ENCODE data around the gene MINDY4.

MINDY4 gene

DNA sequence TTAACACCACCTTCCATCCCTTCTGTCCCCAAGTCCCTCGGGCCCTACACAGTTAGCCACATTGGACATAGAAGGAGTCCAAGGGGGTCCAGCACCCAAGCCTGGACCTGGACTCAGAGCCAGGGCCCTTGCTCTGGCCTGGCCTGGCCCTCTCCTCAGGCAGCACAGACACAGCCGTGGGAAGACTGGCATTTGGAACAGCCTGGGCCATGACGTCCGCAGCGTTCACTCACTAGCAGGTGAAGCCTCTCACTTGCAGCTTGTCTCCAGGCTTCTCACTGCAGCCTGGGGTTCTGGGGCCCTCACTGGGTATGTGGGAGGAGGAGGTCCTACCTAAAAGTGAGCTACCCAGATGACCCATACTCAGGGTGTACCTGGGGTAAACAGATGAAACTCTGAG is 106.8 kb downstream of the MINDY4 start:
- ATAC-seq (replicated peaks; ENCODE audit: extremely low read depth, poor library complexity, severe bottlenecking) (no peak), DNase-seq (ENCODE audit: low spot score in 2 of 2) (no peak)
- Mint-ChIP-seq H3K27me3 (no peaks in the 10 kb centered on the region), H3K27ac (ENCODE audit: low read depth) (no peak overlapping the region), H3K4me3 (no peak overlapping the region), H3K36me3 (ENCODE audit: insufficient read depth) (no peaks in the 10 kb centered on the region), H3K4me1 (no peaks in the 10 kb centered on the region), H3K9me3 (no peaks in the 10 kb centered on the region)

DNA sequence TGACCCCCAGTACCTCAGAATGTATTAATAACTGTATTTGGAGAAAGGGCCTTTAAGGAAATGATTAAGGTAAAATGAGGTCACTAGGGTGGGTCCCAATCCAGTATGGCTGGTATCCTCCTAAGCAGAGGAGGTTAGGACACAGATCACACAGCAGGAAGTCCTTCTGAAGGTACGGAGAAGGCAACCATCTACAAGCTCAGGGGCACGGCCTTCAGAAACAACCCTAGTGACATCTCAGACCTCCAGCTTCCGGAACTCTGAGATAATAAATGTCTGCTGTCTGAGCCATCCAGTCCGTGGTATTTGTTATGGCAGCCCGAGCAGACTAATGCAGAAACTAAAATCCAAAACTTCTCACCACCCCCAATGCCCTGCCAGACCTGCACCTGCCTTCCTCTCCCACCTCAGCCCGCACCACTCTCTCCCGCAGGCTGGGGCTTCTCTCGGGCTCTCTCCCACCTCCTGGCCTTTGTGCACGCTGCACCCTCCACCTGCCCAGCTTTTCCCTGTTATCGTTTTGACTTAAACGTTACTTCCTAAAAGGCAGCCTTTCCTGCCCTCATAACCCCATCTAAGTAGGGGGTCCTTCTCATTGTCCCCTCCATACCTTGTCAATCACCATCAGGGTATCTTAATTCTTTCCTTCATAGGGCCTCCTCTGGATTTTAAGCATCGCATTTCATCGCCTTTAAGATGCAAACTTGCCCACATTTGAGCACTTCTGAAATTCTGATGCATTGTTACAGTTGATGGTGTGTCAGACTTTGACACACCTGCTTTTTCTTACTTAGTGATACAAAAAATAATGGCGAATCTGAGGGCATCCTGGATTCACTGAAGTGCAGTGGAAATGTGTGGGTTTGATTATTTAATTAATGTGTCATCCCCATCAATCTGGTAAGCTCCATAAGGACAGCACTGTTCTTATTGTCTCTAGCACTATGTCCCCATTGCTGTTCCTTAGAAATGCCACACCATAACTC is 108.2 kb downstream of the MINDY4 start:
- Mint-ChIP-seq H3K27ac (ENCODE audit: low read depth) (no peak overlapping the region), H3K4me3 (no peak overlapping the region), H3K9me3 (no peaks in the 10 kb centered on the region), H3K4me1 (no peaks in the 10 kb centered on the region), H3K27me3 (no peaks in the 10 kb centered on the region), H3K36me3 (ENCODE audit: insufficient read depth) (no peaks in the 10 kb centered on the region)
- DNase-seq (ENCODE audit: low spot score in 2 of 2) (no peak), ATAC-seq (replicated peaks; ENCODE audit: extremely low read depth, poor library complexity, severe bottlenecking) (no peak)

DNA sequence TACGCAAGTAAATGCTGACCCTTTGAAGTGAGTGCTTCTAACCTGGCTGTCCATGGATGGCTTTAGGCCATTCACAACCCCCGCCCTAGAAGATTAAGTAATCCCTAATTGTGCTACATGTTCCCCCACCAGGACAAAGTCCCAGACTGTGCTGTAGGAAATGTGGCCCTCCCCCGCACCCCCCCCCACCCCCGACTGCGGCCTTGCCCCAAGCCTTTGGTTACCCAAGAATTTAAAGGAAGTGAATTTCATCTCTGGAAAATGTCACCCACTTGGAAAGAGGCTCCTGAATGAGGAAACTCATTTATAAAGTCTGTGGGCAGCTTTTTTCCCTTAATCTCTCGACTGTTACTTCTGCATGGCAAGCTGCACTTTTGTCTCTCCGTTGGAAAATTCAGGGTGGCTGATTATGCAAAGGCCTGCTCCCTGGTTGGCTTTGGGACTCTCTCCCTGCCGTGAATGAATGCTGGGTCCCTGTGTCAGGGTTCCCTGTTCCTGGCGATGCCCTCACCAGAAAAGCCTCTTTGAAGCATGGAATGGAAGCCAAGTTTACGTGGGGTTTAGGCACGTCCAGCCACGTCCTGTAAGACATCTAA is 109.0 kb downstream of the MINDY4 start:
- ATAC-seq (replicated peaks; ENCODE audit: extremely low read depth, poor library complexity, severe bottlenecking) (no peak), DNase-seq (ENCODE audit: low spot score in 2 of 2) (no peak)
- no peak overlapping the region for H3K27ac Mint-ChIP-seq (ENCODE audit: low read depth)
- H3K36me3 Mint-ChIP-seq (ENCODE audit: insufficient read depth): no peaks in the 10 kb centered on the region
- no peaks in the 10 kb centered on the region for H3K4me1 Mint-ChIP-seq
- no peak overlapping the region for H3K4me3 Mint-ChIP-seq
- no peaks in the 10 kb centered on the region for H3K9me3 Mint-ChIP-seq
- H3K27me3 Mint-ChIP-seq: no peaks in the 10 kb centered on the region

DNA sequence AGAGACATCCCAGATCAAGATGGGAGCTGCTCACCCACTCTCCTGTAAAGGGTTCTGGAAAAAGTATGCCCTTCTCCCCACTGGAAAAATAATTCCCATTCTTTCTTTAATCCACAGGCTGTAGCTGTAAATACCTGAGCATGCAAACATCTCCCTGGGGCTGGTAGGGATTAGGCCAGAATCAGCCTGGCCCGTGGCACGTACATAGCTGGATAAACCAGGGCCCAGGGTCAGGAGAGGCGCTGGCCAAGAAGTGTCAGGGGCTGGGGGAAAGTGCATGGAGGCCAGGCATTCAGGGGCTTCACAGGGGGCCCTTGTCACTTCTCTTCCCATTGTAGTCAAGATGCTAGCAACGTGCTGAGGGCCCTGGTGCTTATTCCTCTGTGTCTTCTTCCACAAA is 109.7 kb downstream of the MINDY4 start:
- ATAC-seq (replicated peaks; ENCODE audit: extremely low read depth, poor library complexity, severe bottlenecking) (no peak), DNase-seq (ENCODE audit: low spot score in 2 of 2) (no peak)
- Mint-ChIP-seq H3K9me3 (no peaks in the 10 kb centered on the region), H3K4me3 (no peak overlapping the region), H3K27me3 (no peaks in the 10 kb centered on the region), H3K4me1 (no peaks in the 10 kb centered on the region), H3K36me3 (ENCODE audit: insufficient read depth) (no peaks in the 10 kb centered on the region), H3K27ac (ENCODE audit: low read depth) (no peak overlapping the region)

DNA sequence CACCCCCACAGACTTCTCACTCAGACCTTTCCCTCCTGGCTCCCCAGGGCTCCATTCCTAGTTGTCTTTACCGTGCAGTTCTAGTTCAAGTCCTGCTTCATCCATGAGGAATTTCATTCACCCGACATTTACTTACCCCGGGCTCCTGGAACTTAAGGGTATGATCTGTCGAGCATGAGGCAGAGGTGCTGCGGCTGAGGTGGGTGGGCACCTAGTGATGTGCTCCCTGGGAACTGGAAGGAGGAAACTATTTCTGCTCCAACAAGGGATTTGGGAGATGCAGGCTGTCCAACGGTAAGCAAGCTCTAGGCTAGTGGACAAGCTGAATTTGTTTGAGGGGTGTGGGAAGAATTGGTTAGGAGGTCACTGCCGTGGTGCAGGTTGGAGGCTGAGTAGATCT is 110.2 kb downstream of the MINDY4 start:
- no peaks in the 10 kb centered on the region for H3K9me3 Mint-ChIP-seq
- H3K36me3 Mint-ChIP-seq (ENCODE audit: insufficient read depth): no peaks in the 10 kb centered on the region
- DNase-seq (ENCODE audit: low spot score in 2 of 2): no peak

DNA sequence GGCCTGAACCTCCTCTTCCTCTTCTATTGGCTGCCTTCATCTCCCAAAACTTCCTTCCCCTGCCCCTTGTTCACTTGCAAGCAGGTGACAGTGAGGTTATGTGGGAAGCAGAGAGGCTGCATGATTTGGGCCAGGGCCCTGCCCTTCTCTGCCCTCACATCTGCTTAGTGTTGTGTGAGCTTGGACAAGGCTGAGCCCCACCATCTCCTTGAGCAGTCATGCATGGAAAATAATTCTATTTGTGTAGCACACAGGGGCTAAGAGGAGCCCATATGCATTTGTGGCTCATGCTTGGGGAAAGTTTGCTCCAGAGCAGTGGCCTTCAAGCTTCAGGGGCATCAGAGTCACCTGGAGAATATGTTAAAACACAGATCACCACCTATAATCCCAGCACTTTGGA is 113.7 kb downstream of the MINDY4 start:
- no peaks in the 10 kb centered on the region for H3K27me3 Mint-ChIP-seq
- H3K4me3 Mint-ChIP-seq: no peak overlapping the region
- H3K36me3 Mint-ChIP-seq (ENCODE audit: insufficient read depth): no peaks in the 10 kb centered on the region
- no peaks in the 10 kb centered on the region for H3K9me3 Mint-ChIP-seq
- no peak overlapping the region for H3K27ac Mint-ChIP-seq (ENCODE audit: low read depth)
- DNase-seq (ENCODE audit: low spot score in 2 of 2) (no peak), ATAC-seq (replicated peaks; ENCODE audit: extremely low read depth, poor library complexity, severe bottlenecking) (no peak)
- H3K4me1 Mint-ChIP-seq: no peaks in the 10 kb centered on the region

More for the DNA sequence above, 110.2 kb downstream of the MINDY4 start:
- ATAC-seq (replicated peaks; ENCODE audit: extremely low read depth, poor library complexity, severe bottlenecking): no peak
- H3K27ac Mint-ChIP-seq (ENCODE audit: low read depth): no peak overlapping the region
- H3K4me3 Mint-ChIP-seq: no peak overlapping the region
- no peaks in the 10 kb centered on the region for H3K27me3 Mint-ChIP-seq
- H3K4me1 Mint-ChIP-seq: no peaks in the 10 kb centered on the region

DNA sequence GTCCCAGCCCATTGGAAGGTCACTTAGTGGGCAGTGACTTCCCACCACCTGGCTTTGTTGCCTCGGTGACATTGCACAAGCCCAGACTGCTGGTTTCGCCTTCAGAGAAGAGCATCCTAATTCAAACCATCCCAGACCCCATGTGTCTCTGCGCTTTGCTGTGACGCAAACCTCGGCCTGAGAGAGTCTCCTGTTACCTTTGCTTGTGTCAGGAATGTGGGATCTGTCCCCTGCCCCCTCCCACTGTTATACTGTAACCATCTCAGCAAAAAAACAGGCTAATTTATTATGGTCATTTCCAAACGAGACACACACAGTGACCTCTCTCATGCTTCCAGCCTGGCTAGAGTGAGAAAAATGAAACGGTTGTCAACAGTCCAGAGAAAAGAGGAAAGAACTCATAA is 115.4 kb downstream of the MINDY4 start:
- DNase-seq (ENCODE audit: low spot score in 2 of 2) (no peak), ATAC-seq (replicated peaks; ENCODE audit: extremely low read depth, poor library complexity, severe bottlenecking) (no peak)
- no peak overlapping the region for H3K27ac Mint-ChIP-seq (ENCODE audit: low read depth)
- no peaks in the 10 kb centered on the region for H3K9me3 Mint-ChIP-seq
- no peaks in the 10 kb centered on the region for H3K36me3 Mint-ChIP-seq (ENCODE audit: insufficient read depth)
- no peak overlapping the region for H3K4me3 Mint-ChIP-seq
- no peaks in the 10 kb centered on the region for H3K27me3 Mint-ChIP-seq
- H3K4me1 Mint-ChIP-seq: no peaks in the 10 kb centered on the region

DNA sequence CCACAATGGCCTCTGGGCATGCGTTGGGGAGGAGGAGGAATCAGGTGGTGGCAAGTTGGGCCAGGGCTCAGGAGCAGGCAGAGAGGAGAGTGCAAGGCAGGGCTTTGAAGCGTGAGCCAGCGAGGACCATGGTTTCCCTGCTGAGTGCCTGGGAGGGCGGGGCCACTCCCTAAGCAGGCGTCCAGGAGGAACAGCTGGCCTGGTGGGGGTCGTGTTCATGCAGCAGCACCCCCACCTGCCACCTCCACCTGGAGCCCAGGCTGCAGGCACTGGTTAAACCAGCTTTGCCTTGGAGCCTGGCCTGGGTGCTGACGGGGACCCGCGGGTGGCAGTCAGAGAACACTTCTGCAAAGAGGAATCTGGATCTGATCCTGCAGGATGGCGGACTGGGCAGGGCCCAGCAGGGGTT is 116.3 kb downstream of the MINDY4 start:
- H3K27ac Mint-ChIP-seq (ENCODE audit: low read depth): no peak overlapping the region
- ATAC-seq (replicated peaks; ENCODE audit: extremely low read depth, poor library complexity, severe bottlenecking) (no peak), DNase-seq (ENCODE audit: low spot score in 2 of 2) (no peak)
- H3K9me3 Mint-ChIP-seq: no peaks in the 10 kb centered on the region
- no peak overlapping the region for H3K4me3 Mint-ChIP-seq
- H3K27me3 Mint-ChIP-seq: no peaks in the 10 kb centered on the region
- H3K4me1 Mint-ChIP-seq: no peaks in the 10 kb centered on the region
- H3K36me3 Mint-ChIP-seq (ENCODE audit: insufficient read depth): no peaks in the 10 kb centered on the region

DNA sequence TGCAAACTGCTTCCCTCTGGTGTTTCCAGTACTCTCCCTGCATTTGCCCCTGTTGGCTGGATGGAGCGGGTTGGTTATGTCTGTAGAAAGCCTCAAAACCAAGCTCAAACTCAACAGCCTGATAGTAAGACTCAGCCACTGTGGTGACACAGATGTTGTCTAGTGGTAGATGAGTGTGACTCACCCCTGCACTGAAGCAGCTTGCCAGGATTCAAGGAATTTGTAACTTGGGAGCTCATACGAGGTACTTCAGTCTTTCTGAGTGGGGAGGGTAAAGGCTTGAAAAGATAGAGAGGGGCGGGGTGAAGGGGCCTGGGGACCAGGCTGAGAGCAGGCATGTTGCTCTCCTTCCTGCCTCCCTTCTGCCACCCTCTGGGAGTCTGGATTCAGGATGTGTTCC is 117.5 kb downstream of the MINDY4 start:
- Mint-ChIP-seq H3K27me3 (no peaks in the 10 kb centered on the region), H3K9me3 (no peaks in the 10 kb centered on the region), H3K36me3 (ENCODE audit: insufficient read depth) (no peaks in the 10 kb centered on the region), H3K4me1 (no peaks in the 10 kb centered on the region), H3K27ac (ENCODE audit: low read depth) (no peak overlapping the region), H3K4me3 (no peak overlapping the region)
- DNase-seq (ENCODE audit: low spot score in 2 of 2) (no peak), ATAC-seq (replicated peaks; ENCODE audit: extremely low read depth, poor library complexity, severe bottlenecking) (no peak)

DNA sequence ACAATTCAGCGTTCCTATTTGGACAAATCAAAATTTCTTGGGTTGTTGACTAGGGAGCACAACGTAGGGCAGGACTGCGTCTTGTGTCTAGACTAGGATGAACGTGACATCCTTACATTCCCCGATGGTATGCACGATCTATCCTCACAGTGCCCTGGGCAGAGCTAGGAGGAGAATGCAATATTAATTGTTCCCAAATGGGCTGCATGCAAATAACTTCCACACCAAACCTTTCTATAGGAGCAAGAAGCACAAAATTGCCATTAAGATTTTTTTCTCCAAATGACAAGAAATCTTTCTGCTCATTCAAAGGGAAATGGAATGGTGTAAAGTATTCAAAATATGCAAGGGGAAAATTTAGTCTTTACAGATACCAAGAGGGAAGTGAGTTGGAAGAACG is 119.0 kb downstream of the MINDY4 start:
- H3K4me1 Mint-ChIP-seq: no peaks in the 10 kb centered on the region
- H3K27ac Mint-ChIP-seq (ENCODE audit: low read depth): no peak overlapping the region
- ATAC-seq (replicated peaks; ENCODE audit: extremely low read depth, poor library complexity, severe bottlenecking): no peak
- no peaks in the 10 kb centered on the region for H3K36me3 Mint-ChIP-seq (ENCODE audit: insufficient read depth)
- H3K9me3 Mint-ChIP-seq: no peaks in the 10 kb centered on the region
- H3K4me3 Mint-ChIP-seq: no peak overlapping the region
- no peak for DNase-seq (ENCODE audit: low spot score in 2 of 2)
- no peaks in the 10 kb centered on the region for H3K27me3 Mint-ChIP-seq

DNA sequence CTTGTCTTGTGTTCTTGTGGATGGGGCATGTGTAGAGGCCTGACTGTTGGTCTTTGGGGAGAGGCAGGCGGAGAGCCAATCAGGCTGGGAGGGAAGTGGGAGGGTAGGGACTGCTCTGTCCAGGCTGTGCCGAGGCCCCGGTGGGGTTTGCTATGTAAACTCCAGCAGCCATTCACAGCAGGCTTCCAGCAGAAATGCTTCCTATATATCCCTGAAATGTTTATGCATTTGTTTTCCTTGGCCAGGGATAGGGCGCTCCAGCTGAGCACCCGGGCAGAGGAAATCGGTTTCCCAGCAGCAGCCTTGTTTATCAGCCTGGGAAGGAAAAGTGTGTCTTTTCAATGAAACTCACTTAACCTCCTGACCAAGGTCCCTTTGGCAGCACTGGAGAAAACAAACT is 122.1 kb downstream of the MINDY4 start:
- Mint-ChIP-seq H3K27me3 (peaks cover 9% of the 10 kb centered on the region), H3K4me3 (no peak overlapping the region), H3K36me3 (ENCODE audit: insufficient read depth) (no peaks in the 10 kb centered on the region), H3K27ac (ENCODE audit: low read depth) (no peak overlapping the region), H3K4me1 (no peaks in the 10 kb centered on the region), H3K9me3 (no peaks in the 10 kb centered on the region)
- ATAC-seq (replicated peaks; ENCODE audit: extremely low read depth, poor library complexity, severe bottlenecking) (no peak), DNase-seq (ENCODE audit: low spot score in 2 of 2) (no peak)

DNA sequence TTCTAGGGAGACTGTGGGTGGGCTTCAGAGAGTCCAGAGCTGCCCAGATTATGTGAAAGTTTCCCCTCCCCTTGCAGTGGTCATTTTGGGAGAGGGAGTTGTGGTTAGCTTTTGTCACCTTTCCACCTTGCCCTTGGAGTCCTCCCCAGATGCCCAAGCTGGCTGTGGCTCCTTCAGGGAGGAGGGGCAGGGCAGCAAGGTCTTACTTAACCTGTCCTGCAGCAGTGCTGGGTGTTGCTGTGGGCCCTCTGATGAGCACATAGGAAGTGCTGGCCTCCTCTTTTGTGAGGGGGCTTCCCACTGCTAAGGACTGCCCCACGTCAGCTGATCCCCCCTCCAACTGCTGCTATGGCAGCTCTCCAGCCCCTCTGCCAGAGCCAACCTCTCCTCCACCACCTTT is 122.8 kb downstream of the MINDY4 start:
- H3K9me3 Mint-ChIP-seq: no peaks in the 10 kb centered on the region

More for the DNA sequence above, 122.8 kb downstream of the MINDY4 start:
- Mint-ChIP-seq H3K36me3 (ENCODE audit: insufficient read depth) (no peaks in the 10 kb centered on the region), H3K4me3 (no peak overlapping the region), H3K4me1 (no peaks in the 10 kb centered on the region), H3K27me3 (peaks cover 9% of the 10 kb centered on the region), H3K27ac (ENCODE audit: low read depth) (no peak overlapping the region)
- ATAC-seq (replicated peaks; ENCODE audit: extremely low read depth, poor library complexity, severe bottlenecking) (no peak), DNase-seq (ENCODE audit: low spot score in 2 of 2) (no peak)
